T-helper 22 cell (primary cell): ENCODE measurements around the gene FCHO1.
A peak's percentile ranks its signal among the peaks of the same experiment; 100 is the strongest.

Experiments used
- DNase-seq: peaks from one replicate; pipeline ENCODE4 v3.0.0-alpha.2; 2020; ENCODE audit warnings: low read depth

FCHO1 gene

DNA sequence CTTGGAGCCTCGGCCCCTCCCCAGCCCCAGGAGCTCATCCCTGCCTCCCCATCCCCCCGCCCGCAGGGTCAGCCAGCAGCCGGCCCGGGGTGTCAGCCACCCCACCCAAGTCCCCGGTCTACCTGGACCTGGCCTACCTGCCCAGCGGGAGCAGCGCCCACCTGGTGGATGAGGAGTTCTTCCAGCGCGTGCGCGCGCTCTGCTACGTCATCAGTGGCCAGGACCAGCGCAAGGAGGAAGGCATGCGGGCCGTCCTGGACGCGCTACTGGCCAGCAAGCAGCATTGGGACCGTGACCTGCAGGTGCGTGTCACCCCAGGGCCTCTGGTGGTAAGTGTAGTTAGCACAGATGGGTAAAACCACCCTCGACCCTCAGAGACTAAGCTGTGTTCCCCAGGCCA lies 18.1 kb upstream of the FCHO1 start:
- DNase-seq = no peak

DNA sequence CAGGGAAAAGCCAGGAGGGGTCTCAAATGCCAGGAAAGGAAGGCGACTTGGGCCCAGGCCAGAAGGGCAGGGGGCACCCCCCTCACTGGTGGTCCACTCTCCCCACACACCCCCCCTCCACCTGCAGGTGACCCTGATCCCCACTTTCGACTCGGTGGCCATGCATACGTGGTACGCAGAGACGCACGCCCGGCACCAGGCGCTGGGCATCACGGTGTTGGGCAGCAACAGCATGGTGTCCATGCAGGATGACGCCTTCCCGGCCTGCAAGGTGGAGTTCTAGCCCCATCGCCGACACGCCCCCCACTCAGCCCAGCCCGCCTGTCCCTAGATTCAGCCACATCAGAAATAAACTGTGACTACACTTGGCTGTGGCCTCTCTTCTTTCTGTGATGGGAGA lies 17.1 kb upstream of the FCHO1 start:
- DNase-seq = no peak

DNA sequence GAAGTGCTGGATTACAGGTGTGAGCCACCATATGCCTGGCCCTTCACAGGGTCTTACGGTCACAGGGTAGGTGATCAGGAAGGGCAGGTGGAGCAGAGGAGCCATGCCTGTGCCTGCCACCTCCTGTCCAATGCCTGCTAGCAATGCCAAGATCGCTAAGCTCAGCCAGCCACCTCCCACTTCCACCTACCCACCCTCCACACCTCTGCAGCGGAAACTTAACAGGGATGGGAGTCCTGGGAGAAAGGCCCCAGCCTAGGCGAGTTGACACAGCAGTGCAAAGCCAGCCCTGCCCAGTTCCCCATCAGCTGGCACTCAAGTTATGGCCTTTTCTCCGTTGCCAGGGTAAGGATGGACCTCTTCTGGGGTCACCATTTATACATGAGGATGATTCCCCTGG lies 15.9 kb upstream of the FCHO1 start:
- no peak for DNase-seq

DNA sequence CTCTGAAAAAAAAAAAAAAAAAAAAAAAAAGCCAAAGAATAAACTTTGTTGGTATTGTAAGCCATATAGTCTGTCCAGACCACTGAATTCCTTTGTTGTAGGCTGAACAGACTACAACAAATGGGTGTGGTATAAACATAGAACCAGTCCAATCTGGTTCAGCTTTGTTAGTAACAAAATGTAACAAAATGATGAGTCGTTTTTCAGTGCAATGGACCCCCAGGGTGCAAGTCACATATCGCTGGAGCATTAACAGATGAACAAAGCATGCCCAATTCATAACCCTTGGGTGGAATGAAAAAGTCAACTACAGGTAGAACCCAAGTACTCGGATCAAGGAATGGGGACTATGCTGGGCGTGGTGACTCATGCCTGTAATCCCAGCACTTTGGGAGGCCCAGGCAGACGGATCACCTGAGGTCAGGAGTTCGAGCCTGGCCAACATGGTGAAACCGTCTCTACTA lies 13.6 kb upstream of the FCHO1 start:
- no peak for DNase-seq

DNA sequence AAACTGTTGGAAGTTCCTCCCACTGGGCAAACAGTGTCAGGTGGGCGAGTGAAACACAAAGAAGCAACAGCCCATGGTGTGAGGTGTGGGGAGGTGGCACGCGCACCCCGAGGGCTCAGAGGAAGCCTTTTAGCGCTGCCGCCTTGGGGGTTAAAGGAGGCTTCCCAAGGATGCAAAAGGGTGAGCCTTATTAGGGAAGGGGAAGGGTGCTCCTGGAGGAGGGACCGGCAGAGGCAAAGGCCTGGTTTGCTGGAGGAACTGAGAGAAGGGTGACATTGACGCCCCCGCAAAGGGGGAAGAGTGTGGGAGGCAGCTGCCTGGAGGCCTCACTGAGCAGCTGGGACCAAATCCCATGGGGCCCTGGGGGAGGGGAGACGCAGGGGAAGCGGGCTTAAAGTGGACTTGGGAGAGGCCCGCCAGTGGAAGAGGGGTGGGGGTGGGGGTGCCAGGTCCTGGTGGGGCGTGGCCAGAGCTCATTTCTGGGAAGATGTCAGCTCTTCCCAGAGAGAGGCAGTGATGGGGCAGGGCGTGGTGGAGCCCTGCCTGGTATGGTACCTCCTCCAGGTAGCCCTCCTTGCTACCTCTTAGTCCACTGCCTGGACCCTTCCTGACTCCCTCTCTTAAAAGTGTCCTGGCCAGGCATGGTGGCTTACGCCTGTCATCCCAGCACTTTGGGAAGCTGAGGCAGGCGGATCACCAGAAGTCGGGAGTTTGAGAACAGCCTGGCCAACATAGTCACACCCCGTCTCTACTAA lies 12.0 kb upstream of the FCHO1 start:
- DNase-seq = no peak

DNA sequence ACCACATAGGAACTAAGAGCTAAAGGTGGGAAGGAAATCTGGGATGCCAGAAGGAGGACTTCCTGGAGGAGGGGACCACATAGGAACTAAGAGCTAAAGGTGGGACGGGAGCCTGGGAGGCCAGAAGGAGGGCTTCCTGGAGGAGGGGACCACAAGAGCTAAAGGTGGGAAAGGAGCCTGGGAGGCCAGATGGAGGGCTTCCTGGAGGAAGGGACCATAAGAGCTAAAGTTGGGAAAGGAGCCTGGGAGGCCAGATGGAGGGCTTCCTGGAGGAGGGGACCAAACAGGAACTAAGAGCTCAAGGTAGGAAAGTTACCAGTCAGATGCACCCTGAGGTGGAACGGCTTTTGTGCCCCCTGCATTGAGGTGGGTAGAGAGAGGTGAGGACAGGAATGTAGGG lies 9.8 kb upstream of the FCHO1 start:
- DNase-seq = no peak

DNA sequence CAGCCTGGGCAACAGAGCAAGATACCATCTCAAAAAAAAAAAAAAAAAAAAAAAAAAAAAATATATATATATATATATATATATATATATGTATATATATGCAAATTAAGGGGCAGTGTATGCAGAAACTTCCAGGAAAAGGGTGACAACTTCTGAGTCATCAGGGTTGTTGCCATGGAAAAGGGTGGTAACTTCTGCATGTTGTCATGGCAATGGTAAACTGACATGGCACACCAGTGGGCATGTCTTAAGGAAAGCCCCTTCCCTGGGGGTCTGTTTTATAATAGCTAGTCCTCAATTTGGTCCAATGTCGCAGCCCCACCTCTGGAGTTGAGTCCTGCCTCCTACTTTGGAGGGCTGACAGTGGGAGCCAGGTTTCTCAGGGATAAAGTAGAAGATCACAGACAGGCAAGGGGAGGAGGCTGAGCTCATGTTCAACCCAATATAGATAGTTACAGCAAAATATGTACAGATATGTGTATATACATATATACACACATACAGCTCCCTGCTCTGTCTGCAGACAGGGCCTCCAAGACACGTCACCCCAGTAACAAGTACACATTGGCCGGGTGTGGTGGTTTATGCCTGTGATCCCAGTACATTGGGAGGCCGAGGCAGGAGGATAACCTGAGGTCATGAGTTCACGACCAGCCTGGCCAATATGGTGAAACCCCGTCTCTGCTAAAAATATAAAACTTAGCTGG lies 7.2 kb upstream of the FCHO1 start:
- DNase-seq = no peak

DNA sequence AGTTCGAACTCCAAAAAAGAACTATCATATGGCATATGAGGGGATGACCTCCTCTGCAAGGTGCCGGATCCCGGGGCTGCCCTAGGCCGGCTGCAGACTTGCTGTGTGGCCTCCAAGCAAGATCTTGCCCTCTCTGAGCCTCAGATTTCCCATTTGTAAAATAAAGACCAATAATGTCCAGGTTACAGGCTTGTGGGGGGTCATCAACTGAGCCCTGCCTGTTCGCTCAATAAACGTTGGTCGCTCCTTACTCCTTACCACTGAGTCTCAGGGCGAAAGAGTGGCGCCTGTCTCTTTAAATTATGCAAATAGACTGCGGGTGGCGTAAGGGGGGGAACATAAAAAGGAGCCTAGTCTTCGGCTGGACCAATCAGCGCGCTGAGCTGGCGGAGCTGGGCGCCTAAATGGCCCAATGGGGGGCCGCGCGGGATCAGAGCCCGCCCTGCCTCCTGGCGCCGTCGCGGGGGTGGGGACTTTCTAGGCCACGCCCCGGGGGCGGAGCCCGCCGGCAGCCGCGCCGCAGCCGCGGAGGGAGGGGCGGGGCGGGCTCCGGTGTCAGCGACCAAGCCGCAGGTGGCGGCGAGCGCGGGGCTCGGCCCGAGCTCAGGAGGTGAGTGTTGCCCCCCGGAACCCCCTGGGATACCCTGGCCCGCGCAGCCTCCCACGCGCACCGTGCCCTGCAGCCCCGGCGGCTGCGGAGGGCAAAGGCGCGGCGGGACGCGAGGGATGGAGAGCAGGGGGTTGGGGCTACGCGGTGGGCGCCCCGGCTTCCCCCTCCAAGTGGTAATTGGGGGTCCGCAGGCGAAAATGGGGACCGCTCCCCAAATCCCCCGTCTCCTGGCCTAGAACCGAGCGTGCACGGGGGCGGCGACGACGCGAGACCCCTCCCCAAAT lies 3.8 kb upstream of the FCHO1 start:
- DNase-seq = peak; percentile 91

DNA sequence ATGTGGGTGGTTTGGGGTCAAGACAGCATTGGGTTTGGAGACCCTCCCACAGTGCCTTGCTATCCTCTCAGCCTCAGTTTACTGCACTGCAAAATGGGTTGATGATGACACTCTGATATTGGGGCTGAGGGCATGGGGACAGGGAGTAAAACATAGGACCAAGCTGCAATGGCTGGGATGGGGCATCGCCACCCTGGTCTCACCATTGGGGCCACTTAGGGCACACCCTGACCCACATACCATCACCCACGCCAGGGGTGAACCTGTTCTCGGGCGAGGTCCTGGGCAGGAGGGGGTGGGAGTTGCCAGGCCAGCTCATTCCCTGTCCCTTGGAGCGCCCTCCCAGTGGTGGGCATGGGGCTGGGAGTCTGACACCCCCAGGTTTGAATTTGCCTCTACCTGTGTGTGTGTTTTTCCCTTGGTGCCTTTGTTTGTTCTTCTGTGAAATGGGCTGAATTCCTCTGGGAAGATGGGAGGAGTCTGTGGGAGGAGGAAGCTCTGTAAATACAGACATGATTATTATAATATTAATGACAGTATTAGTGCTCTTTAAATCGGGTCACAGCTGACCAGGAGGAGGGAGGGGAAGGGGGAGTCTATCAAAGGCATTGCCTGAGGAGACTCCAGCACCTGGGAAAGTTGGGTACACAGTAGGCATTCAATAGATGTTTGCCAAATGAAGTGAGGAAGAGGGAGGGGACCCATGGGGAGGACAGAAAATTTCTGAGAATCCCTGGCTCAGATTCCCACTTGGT lies 2.2 kb upstream of the FCHO1 start:
- DNase-seq = no peak

DNA sequence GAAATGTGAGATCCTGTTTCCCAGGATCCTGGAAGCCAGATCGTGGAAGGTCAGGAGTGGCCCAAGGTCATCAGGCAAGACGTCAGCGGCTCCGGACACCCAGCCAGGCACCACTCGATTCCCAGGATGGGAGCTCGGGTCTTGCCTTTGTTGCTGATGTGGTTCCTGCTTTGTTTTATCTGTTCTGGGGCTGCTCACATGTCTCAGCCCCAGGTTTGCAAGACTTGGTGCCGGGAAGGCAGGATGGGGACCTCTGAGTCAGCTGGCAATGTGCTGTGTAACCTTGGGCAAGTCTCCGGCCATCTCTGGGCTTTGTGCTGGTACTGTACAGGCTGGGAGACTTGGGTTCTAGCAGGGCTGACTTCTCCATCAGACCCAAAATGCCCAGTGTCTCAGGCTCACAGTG lies 1.4 kb upstream of the FCHO1 start:
- no peak for DNase-seq

DNA sequence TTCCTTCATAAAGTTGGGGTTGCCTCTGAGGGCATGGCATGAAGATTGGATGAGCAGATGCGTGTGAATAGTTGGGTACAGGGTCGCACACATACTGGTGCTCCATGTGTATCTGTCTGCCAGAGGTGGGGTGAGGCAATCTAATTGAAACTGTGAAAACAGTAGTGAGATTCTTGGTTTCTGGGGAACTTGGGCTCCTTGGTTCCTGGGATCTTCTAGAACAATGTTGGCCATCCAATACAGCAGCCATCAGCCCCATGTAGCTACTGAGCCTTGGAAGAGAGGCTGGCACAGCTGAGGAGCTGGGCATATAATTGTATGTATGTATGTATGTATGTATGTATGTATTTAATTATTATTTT lies 616 bp downstream of the FCHO1 start:
- DNase-seq = no peak

DNA sequence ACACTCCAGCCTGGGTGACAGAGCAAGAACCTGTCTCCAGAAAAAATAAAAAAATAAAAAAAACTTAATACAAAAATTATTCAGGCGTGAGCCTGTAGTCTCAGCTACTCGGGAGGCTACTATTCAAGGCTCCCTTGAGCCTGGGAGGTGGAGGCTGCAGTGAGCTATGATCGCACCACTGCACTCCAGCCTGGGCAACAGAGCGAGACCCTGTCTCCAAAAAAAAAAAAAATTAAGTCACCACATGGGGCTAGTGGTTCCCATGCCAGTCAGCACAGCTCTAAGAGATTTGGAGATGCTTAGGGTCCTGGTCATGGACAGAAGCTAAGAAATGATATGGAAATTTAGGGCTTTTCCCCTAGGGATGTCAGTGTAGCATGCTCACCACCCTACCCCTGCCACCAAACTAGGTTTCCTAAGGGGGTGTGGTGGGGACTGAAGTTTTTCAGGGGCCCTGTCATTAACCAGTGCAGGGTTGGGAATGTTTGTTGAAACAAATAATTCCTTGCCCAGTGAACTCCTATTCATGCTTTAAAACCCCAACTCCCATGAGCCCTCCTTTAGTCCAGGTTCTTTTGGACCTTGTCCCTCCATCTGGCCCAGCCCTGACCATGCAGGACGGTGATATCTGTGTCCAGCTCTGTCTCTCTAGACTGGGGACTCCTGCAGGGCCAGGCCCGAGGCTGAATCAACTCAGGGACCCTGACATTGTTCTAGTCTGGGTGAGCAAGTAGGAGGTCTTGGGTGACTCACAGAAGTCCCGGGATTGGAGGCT lies 1.8 kb downstream of the FCHO1 start:
- no peak for DNase-seq

DNA sequence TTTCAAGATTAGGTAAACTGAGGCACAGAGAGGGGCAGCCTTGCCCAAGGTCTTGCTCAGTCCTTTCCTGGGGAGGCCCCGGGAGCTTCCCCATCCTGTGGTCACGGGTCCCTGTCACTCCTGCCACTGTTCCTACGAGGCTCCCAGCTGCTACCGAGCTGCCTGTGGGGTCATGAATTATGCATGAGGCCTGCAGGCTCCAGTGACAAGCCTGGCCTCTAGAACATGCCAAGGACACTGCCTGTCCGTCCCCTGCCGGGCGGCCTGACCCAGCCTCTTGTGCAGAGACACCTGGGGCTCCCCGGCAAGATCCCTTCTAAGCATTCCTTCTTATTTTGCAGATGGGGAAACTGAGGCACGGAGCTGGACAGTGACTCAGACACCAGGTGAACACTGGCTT lies 2.7 kb downstream of the FCHO1 start:
- no peak for DNase-seq

DNA sequence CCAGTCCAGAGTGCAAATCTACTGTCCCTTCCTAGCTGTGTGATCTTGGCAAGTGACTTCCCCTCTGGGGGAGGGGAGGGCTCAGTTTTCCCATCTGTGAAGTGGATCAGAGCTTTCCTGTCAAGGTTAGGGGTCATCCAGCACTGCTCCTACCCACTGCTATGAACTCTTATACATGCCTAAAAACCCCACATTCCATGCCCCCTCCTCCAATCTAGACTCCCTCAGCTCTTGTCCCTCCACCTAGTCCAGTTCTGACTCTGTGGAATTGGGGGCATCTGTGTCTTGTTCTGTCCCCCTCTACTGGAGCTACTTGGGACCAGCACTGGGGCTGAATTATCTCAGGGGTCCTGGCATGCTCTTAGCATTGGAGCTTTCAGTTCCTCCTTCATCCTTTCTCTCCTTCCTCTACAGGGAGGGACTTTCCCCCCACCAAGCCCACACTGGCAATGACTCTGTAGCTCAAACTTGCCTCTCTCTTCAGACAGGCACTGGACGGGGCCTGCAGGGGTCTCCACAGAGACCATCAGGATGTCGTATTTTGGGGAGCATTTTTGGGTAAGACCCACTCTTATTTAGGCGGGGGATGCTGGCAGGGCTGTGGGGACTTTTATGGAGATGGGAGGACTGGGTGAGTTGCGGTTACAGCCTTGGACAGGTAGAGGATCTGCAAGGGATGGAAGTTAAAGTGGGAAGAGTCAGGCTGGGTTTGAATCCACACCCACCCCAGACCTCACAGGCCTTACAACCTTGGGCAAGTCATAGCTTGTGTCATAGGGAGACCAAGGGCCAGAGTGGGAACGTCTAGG lies 3.6 kb downstream of the FCHO1 start:
- no peak for DNase-seq

DNA sequence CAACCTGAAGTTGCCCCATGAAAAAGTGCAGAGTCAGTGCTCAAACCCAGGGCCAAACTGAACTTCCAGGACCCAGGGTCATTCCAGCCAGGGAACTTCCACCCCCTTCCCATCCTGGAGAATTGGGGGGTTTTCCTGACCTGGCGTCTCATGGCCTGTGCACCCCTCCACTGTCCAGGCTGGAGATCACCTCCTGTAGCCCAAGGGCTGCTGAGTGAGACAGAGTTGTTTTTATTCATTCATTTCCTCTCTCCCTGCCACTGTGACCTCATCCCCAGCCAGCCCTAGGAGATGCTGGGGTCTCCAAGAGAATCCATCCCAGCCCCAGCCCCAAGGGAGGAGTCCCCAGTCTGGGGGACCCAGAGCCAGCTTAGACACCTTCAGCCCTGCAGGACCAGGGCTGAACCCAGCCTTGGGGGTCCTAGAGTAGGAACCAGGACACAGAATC lies 4.2 kb downstream of the FCHO1 start:
- no peak for DNase-seq

DNA sequence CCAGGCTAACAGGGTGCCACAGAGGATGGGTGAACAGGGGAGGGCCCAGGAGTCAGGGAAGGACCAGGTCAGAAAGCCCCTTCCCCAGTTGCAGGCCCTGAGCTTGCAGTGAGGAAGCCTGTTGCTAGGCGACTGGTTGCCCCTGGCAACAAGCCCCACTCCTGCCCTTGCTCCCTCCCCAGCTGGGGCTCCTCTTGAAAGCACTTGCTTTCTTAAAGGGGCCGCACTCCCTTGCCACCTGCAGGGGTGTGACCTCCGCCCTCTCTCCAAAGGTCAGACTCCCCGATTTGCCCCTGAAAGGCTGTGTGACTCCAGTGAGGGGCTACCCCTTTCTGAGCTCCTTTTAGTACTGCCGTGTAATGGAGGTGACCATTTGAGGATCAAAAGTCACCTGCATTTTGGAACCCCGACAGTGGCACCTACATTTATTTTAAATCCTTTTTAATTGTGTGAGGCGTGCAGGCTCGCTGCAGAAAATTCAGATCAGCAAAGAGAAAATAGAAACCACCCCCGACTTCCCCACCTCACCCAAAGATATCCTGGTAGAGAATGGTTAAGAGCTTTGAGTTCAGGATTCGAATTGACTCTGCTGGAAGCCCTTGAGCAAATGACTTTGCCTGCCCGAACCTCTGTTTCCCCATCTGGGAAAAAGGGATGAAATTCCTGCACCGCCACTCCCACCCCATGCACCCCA lies 4.8 kb downstream of the FCHO1 start:
- DNase-seq = peak; percentile 18

DNA sequence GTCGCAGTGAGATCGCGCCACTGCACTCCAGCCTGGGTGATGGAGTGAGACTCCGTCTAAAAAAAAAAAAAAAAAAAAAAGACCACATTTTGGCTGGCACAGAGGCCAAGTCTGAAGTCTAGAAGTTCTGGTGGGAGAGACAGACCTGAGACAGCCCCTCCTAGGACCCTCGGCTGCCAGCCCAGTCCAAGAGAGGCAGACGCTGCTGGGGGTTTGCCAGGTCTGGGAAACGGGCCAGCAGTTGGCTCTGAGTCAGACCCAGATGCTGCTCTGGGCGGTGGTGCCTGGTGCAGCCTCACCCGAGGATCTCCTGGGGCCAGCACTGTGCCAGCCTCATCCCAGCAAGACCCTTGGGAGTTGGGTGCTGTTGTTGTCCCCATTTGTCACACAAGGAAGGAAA lies 5.8 kb downstream of the FCHO1 start:
- DNase-seq = no peak

DNA sequence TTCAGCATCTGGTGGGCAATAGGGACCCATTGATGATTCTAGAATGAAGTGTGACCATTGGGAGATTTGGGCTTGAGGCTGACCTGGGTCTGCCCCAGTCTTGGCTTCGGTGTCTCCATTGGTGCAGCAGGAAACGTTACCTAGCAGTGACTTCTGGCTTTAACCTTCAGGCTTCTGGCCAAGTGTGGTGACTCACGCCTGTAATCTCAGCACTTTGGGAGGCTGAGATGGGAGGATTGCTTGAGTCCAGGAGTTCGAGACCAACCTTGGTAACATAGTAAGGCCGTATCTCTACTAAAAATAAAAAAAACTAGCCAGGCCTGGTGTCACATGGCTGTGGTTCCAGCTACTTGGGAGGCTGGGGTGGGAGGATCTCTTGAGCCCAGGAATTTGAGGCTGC lies 7.2 kb downstream of the FCHO1 start:
- no peak for DNase-seq

DNA sequence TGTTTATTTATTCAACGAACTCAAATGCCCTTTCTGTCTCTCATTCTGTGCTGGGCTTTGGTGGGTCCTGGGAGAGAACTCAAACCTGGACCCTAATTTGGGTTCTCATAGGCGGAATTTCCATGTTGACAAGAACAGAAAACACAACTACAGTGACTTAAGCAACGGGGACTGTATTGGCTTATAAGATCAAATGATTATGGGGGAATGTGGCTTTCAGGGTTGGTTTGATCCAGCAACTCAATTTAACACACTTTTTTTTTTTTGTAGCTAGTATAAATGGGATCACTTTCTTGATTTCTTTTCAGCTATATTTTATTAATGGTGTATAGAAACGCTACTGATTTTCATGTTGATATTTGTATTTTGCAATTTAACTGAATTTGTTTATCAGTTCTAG lies 9.9 kb downstream of the FCHO1 start:
- no peak for DNase-seq
